HEK293 (cell line): ENCODE measurements around the gene PIGR.

Source experiments
- CTCF ChIA-PET: fragments of 350-600 bp; formaldehyde crosslinking; extraction: SDS; loops from one replicate; lab custom pipeline; 2021; ENCODE audit warnings: antibody characterized with exemption; lab: Yijun Ruan, JAX
- POLR2A ChIA-PET: fragments of 300-600 bp; formaldehyde crosslinking; extraction: SDS; loops from one replicate; lab custom pipeline; 2020; ENCODE audit warnings: antibody characterized with exemption, inconsistent platforms; lab: Yijun Ruan, JAX
- H3K27ac ChIP-seq: fragments of 200-500 bp; sonication (Bioruptor generic); 2 replicates; pipeline ENCODE4 v1.5.1; 2014; ENCODE audit warnings: low read depth, low read length, control low read depth, inconsistent platforms; ENCODE audit errors: extremely low read depth
- H3K36me3 ChIP-seq, 2 experiments: fragments of 200-500 bp in 1 of 2; sonication (Bioruptor generic) in 1 of 2; 1 replicate in 1 of 2; 2 replicates in 1 of 2; pipeline ENCODE4 v1.5.1; 2014 to 2017; ENCODE audit warnings: inconsistent platforms in 2 of 2, low read length in 2 of 2; ENCODE audit not compliant: control insufficient read depth in 2 of 2, insufficient read depth in 1 of 2
- H3K4me1 ChIP-seq: fragments of 200-500 bp; sonication (Bioruptor generic); 2 replicates; pipeline ENCODE4 v1.5.1; 2014; ENCODE audit warnings: mild to moderate bottlenecking, low read length, inconsistent platforms; ENCODE audit not compliant: control insufficient read depth, insufficient read depth
- H3K4me3 ChIP-seq: 2 replicates; pipeline ENCODE4 v1.5.1; 2011; ENCODE audit warnings: low read depth, mild to moderate bottlenecking, control low read depth, low read length, moderate library complexity
- H3K9me3 ChIP-seq: fragments of 200-500 bp; sonication (Bioruptor generic); 2 replicates; pipeline ENCODE4 v1.5.1; 2014; ENCODE audit warnings: low read depth, low read length, inconsistent platforms; ENCODE audit not compliant: control insufficient read depth, insufficient read depth
- GLI2 ChIP-seq: fragments of 450-650 bp; formaldehyde crosslinking; IDR thresholded peaks from 2 replicates; pipeline ENCODE4; 2017; ENCODE audit warnings: missing biosample characterization, missing genetic modification characterization, low read depth, borderline replicate concordance
- INSM2 ChIP-seq: fragments of 450-650 bp; formaldehyde crosslinking; IDR thresholded peaks from 2 replicates; pipeline ENCODE4 v1.5.1; 2016; ENCODE audit warnings: missing biosample characterization, missing genetic modification characterization
- KLF9 ChIP-seq: fragments of 450-650 bp; formaldehyde crosslinking; IDR thresholded peaks from 2 replicates; pipeline ENCODE4 v1.5.1; 2016; ENCODE audit warnings: missing biosample characterization, missing genetic modification characterization, low read depth
- MEIS1 ChIP-seq: sonication (generic); formaldehyde crosslinking; IDR thresholded peaks from 2 replicates; pipeline ENCODE4 v1.8.1; 2022; ENCODE audit warnings: missing genetic modification reagents, mild to moderate bottlenecking, borderline replicate concordance
- OSR2 ChIP-seq: fragments of 450-650 bp; formaldehyde crosslinking; IDR thresholded peaks from 2 replicates; pipeline ENCODE4 v1.5.1; 2016; ENCODE audit warnings: missing biosample characterization, missing genetic modification characterization
- REPIN1 ChIP-seq: fragments of 450-650 bp; formaldehyde crosslinking; IDR thresholded peaks from 2 replicates; pipeline ENCODE4 v1.5.1; 2017; ENCODE audit warnings: missing biosample characterization, missing genetic modification characterization, low read depth
- SCRT2 ChIP-seq: fragments of 450-650 bp; formaldehyde crosslinking; IDR thresholded peaks from 2 replicates; pipeline ENCODE4 v1.5.1; 2016; ENCODE audit warnings: missing biosample characterization, missing genetic modification characterization
- WT1 ChIP-seq: fragments of 450-650 bp; formaldehyde crosslinking; IDR thresholded peaks from 2 replicates; pipeline ENCODE4 v1.5.1; 2016; ENCODE audit warnings: missing biosample characterization, missing genetic modification characterization
- ZFP3 ChIP-seq: fragments of 450-650 bp; formaldehyde crosslinking; IDR thresholded peaks from 2 replicates; pipeline ENCODE4 v1.5.1; 2016; ENCODE audit warnings: low read depth, missing biosample characterization, missing genetic modification characterization
- ZNF10 ChIP-seq: fragments of 450-650 bp; formaldehyde crosslinking; IDR thresholded peaks from 2 replicates; pipeline ENCODE4 v1.5.1; 2017; ENCODE audit warnings: missing biosample characterization, missing genetic modification characterization
- ZNF114 ChIP-seq: fragments of 450-650 bp; formaldehyde crosslinking; IDR thresholded peaks from 2 replicates; pipeline ENCODE4 v1.5.0; 2017; ENCODE audit warnings: missing biosample characterization, missing genetic modification characterization
- ZNF157 ChIP-seq: fragments of 450-650 bp; formaldehyde crosslinking; IDR thresholded peaks from 2 replicates; pipeline ENCODE4 v1.5.1; 2016; ENCODE audit warnings: missing biosample characterization, missing genetic modification characterization
- ZNF174 ChIP-seq: fragments of 450-650 bp; formaldehyde crosslinking; IDR thresholded peaks from 2 replicates; pipeline ENCODE4 v1.5.0; 2017; ENCODE audit warnings: missing biosample characterization, mild to moderate bottlenecking, missing genetic modification characterization
- ZNF184 ChIP-seq: fragments of 450-650 bp; IDR thresholded peaks from 2 replicates; pipeline ENCODE4 v1.5.1; 2018; ENCODE audit warnings: missing biosample characterization, mild to moderate bottlenecking, missing genetic modification characterization
- ZNF221 ChIP-seq: fragments of 450-650 bp; formaldehyde crosslinking; IDR thresholded peaks from 2 replicates; pipeline ENCODE4 v1.5.1; 2017; ENCODE audit warnings: missing biosample characterization, missing genetic modification characterization, borderline replicate concordance
- ZNF280C ChIP-seq: fragments of 450-650 bp; formaldehyde crosslinking; IDR thresholded peaks from 2 replicates; pipeline ENCODE4 v1.5.1; 2016; ENCODE audit warnings: missing biosample characterization, missing genetic modification characterization
- ZNF324 ChIP-seq: fragments of 450-650 bp; formaldehyde crosslinking; IDR thresholded peaks from 2 replicates; pipeline ENCODE4 v1.5.1; 2016; ENCODE audit warnings: missing biosample characterization, missing genetic modification characterization
- ZNF398 ChIP-seq: fragments of 450-650 bp; formaldehyde crosslinking; IDR thresholded peaks from 2 replicates; pipeline ENCODE4 v1.5.1; 2017; ENCODE audit warnings: missing biosample characterization, missing genetic modification characterization
- ZNF549 ChIP-seq: fragments of 450-650 bp; IDR thresholded peaks from 2 replicates; pipeline ENCODE4 v1.5.1; 2018; ENCODE audit warnings: missing biosample characterization, missing genetic modification characterization, mild to moderate bottlenecking, inconsistent platforms, moderate library complexity
- ZNF560 ChIP-seq: fragments of 450-650 bp; formaldehyde crosslinking; IDR thresholded peaks from 2 replicates; pipeline ENCODE4 v1.5.1; 2017; ENCODE audit warnings: missing biosample characterization, missing genetic modification characterization, borderline replicate concordance
- ZNF600 ChIP-seq: fragments of 450-650 bp; formaldehyde crosslinking; IDR thresholded peaks from 2 replicates; pipeline ENCODE4 v1.5.1; 2016; ENCODE audit warnings: missing biosample characterization, missing genetic modification characterization
- ZNF626 ChIP-seq: fragments of 450-650 bp; sonication (Bioruptor Pico); formaldehyde crosslinking; IDR thresholded peaks from 2 replicates; pipeline ENCODE4 v1.5.1; 2018; ENCODE audit warnings: missing biosample characterization, missing genetic modification characterization, inconsistent platforms
- ZNF645 ChIP-seq: fragments of 450-650 bp; formaldehyde crosslinking; IDR thresholded peaks from 2 replicates; pipeline ENCODE4; 2016; ENCODE audit warnings: missing biosample characterization, missing genetic modification characterization
- ZNF768 ChIP-seq: fragments of 450-650 bp; formaldehyde crosslinking; IDR thresholded peaks from 2 replicates; pipeline ENCODE4 v1.5.1; 2018; ENCODE audit warnings: missing biosample characterization, mild to moderate bottlenecking, missing genetic modification characterization
- ZNF785 ChIP-seq: fragments of 450-650 bp; formaldehyde crosslinking; IDR thresholded peaks from 2 replicates; pipeline ENCODE4 v1.5.1; 2016; ENCODE audit warnings: missing biosample characterization, missing genetic modification characterization
- ZNF843 ChIP-seq: fragments of 450-650 bp; formaldehyde crosslinking; IDR thresholded peaks from 2 replicates; pipeline ENCODE4 v1.5.1; 2016; ENCODE audit warnings: missing biosample characterization, missing genetic modification characterization

PIGR gene

GRCh38 chr1:206949208-206949607 is 2.9 kb upstream of the PIGR start (continued):
- no peak for TF ChIP-seq ZNF280C (tag by site-specific recombination)

- CTCF ChIA-PET, result interaction anchor here (1.6 to 3.3 kb wide), 3 partner anchors 12 to 35 kb away, joined by 5 to 9 read pairs (median 5); no protein-coding TSS in a partner anchor
- TF ChIP-seq ZNF560 (tag by site-specific recombination) (no peak), ZFP3 (tag by site-specific recombination) (no peak), OSR2 (tag by site-specific recombination) (no peak), SCRT2 (tag by site-specific recombination) (no peak), ZNF324 (tag by site-specific recombination) (no peak), GLI2 (tag by site-specific recombination) (no peak), ZNF184 (tag by site-specific recombination) (no peak), ZNF785 (tag by site-specific recombination) (no peak), ZNF626 (tag by site-specific recombination) (no peak), ZNF114 (no peak)
- TF ChIP-seq, all 188 proteins: peak for 0
- Histone ChIP-seq H3K36me3 (no peaks in the 10 kb centered on the region), H3K9me3 (no peaks in the 10 kb centered on the region), H3K27ac (no peak overlapping the region), H3K4me1 (peaks cover under 1% of the 10 kb centered on the region; the same call in 1 of the 2 replicates), H3K4me3 (no peak overlapping the region)
- POLR2A ChIA-PET, result no interaction called here
These were observed 989 bp upstream of the PIGR start for GRCh38 chr1:206947255-206947654.

GRCh38 chr1:206945779-206946178 is 487 bp downstream of the PIGR start:
- CTCF ChIA-PET, result interaction anchor here (0.6 to 3.3 kb wide), 3 partner anchors 9 to 33 kb away, joined by 3 to 9 read pairs (median 9); no protein-coding TSS in a partner anchor
- peaks cover 9% of the 10 kb centered on the region for H3K4me1 ChIP-seq
- H3K4me3 ChIP-seq, result no peak overlapping the region
- TF ChIP-seq ZNF549 (tag by site-specific recombination), result no peak
- TF ChIP-seq ZNF398 (tag by site-specific recombination), result no peak
- TF ChIP-seq ZNF600 (tag by site-specific recombination), result no peak
- TF ChIP-seq GLI2 (tag by site-specific recombination), result no peak
- TF ChIP-seq KLF9 (tag by site-specific recombination), result no peak
- no peak for TF ChIP-seq ZNF843
- TF ChIP-seq MEIS1 (CRISPR knock-in tag), result no peak
- TF ChIP-seq ZNF645 (tag by site-specific recombination), result no peak
- no peak for TF ChIP-seq ZNF10
- TF ChIP-seq ZNF221 (tag by site-specific recombination), result no peak
- no peak for TF ChIP-seq WT1
- TF ChIP-seq ZNF174 (tag by site-specific recombination), result no peak
- no peak for TF ChIP-seq INSM2 (tag by site-specific recombination)
- TF ChIP-seq ZNF768 (tag by site-specific recombination), result no peak
- no peak for TF ChIP-seq REPIN1 (tag by site-specific recombination)
- no peak for TF ChIP-seq ZNF157 (tag by site-specific recombination)
- TF ChIP-seq, all 188 proteins: peak for 0
- H3K27ac ChIP-seq, result no peak overlapping the region
- H3K36me3 ChIP-seq, result no peaks in the 10 kb centered on the region
- POLR2A ChIA-PET, result no interaction called here
- H3K9me3 ChIP-seq, result no peaks in the 10 kb centered on the region
